ENCODE measurements around the gene TPH2. TPM values are rescaled to one million over a fixed set of nuclear protein-coding genes. Genes with fewer than 3 reads are reported as not detected.
A peak's percentile ranks its signal among the peaks of the same experiment; 100 is the strongest.

The TPH2 gene
- not detected in 2 replicates for total RNA-seq (2014; rRNA removed; shearing (Covaris generic))
- not detected in 2 replicates for polyA plus RNA-seq (2016; fragmentation: Nextera tagmentation; extraction: Ambion mirVana)

DNA sequence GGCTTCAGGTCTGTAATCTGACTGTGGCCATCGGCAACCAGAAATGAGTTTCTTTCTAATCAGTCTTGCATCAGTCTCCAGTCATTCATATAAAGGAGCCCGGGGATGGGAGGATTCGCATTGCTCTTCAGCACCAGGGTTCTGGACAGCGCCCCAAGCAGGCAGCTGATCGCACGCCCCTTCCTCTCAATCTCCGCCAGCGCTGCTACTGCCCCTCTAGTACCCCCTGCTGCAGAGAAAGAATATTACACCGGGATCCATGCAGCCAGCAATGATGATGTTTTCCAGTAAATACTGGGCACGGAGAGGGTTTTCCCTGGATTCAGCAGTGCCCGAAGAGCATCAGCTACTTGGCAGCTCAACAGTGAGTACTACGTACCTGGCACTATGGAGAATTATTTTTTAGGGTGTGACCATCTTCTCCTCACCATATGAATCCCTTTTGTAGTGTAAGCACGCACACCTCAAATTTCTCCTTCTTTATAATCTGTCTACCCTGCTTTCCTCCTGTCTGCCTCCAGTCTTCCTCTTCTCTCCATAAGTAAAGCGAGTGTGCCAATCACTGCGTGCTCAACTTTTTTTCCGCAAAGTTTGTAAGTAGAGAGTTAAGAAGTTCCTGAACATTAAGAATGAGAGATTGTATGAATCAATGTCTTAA, at the start of gene TPH2:
Gene TPH2 (plus strand): TSS at position 118 of the 658 bp plus-strand sequence. CDS start 142 bp downstream, at position 260.
- TF ChIP-seq EZH2phosphoT487 (IDR thresholded peaks at IDR 0.05; ENCODE audit: insufficient read depth, low read depth) (no peak), EZH2 (IDR thresholded peaks at IDR 0.05; ENCODE audit: insufficient read depth, poor library complexity, severe bottlenecking) (no peak)
- peak; percentile 67 for DNase-seq
- H3K27me3 ChIP-seq (replicated peaks; ENCODE audit: insufficient read depth) = peaks cover 17% of the 10 kb centered on the region; the same call in 1 of the 2 replicates
- in situ Hi-C loops (cut with MboI) = no loop called here
- no peak within 1 kb of the TSS for H3K9ac ChIP-seq
- H4K20me1 ChIP-seq (ENCODE audit: insufficient read depth) = no peaks in the 10 kb centered on the region
- H3K27ac ChIP-seq = no peak within 1 kb of the TSS
- H3K36me3 ChIP-seq (ENCODE audit: low read depth) = no peaks in the 10 kb centered on the region
- H3K9me3 ChIP-seq (ENCODE audit: low read depth) = no peaks in the 10 kb centered on the region
- H3K79me2 ChIP-seq (ENCODE audit: insufficient read depth) = no peaks in the 10 kb centered on the region
- H3K4me1 ChIP-seq (ENCODE audit: insufficient read depth) = no peaks in the 10 kb centered on the region; the same call in 1 of the 2 replicates
- 15 to 16% methylated on average over 16 of the region's 16 CpGs for WGBS, 2 experiments (ENCODE audit: low coverage in 1 of 2, low lambda C conversion rate in 2 of 2, missing lambda C conversion rate in 2 of 2)
- H3K4me2 ChIP-seq (ENCODE audit: unreplicated experiment) = peak within 1 kb of the TSS; percentile 1
- no peak within 1 kb of the TSS for H3K4me3 ChIP-seq
- H3F3A ChIP-seq (ENCODE audit: insufficient read depth) = no peaks in the 10 kb centered on the region
- H2AFZ ChIP-seq = no peak within 1 kb of the TSS
- no peaks in the 10 kb centered on the region for H3K9me2 ChIP-seq (ENCODE audit: insufficient read depth)

DNA sequence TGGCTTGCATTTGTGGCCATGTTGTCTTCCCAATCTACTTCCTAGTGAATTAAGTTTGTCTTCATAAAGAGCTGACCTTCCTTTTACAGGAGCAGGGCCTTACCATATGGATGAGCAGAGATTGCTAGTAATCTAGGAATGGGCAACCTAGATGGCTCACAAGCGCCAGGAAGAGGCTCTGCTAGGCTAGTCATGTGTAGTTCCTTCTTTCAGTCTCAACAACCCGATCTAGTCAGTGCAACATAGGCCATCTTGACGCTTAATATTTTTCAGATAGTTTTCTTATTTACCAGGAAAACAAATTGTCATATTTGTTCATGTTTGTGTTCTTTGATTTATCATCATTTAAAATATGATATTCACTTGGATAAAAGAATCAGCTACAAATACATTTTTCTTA, 48.2 kb upstream of the TPH2 start:
- H2AFZ ChIP-seq = no peak overlapping the region
- in situ Hi-C loops (cut with MboI) = no loop called here

DNA sequence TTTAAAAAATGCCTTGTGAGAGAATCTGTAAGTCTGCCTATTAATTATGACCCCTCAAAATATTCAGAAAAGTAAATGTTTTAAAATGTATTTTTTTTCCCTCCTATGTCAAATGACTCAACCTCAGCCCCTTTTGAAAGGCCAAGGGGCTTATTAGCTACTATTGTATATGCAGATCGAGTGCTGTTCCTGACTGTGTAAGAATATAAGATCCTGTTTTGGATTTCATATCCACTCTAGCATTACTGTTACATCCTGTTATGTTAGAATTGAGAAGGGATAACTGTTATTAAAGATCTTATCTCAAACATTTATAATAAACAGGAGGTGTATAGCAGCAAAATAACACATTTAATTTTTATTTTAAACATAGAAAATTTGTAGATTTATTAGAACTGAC, 46.6 kb upstream of the TPH2 start:
- Histone ChIP-seq H3K4me2 (ENCODE audit: unreplicated experiment) (no peak overlapping the region), H3K79me2 (ENCODE audit: insufficient read depth) (peaks cover 30% of the 10 kb centered on the region; the same call in 1 of the 2 replicates), H3K9me3 (ENCODE audit: low read depth) (no peaks in the 10 kb centered on the region), H3K27ac (no peak overlapping the region), H3K36me3 (ENCODE audit: low read depth) (peaks cover 33% of the 10 kb centered on the region), H4K20me1 (ENCODE audit: insufficient read depth) (no peaks in the 10 kb centered on the region), H3K4me1 (ENCODE audit: insufficient read depth) (peaks cover 9% of the 10 kb centered on the region; the same call in 1 of the 2 replicates), H3K4me3 (no peak overlapping the region), H3K9me2 (ENCODE audit: insufficient read depth) (no peaks in the 10 kb centered on the region), H3K27me3 (replicated peaks; ENCODE audit: insufficient read depth) (no peaks in the 10 kb centered on the region), H3K9ac (no peak overlapping the region), H3F3A (ENCODE audit: insufficient read depth) (no peaks in the 10 kb centered on the region), H2AFZ (no peak overlapping the region)
- in situ Hi-C loops (cut with MboI) = no loop called here
- DNase-seq = no peak
- TF ChIP-seq EZH2phosphoT487 (IDR thresholded peaks at IDR 0.05; ENCODE audit: insufficient read depth, low read depth) (no peak), EZH2 (IDR thresholded peaks at IDR 0.05; ENCODE audit: insufficient read depth, poor library complexity, severe bottlenecking) (no peak)
- WGBS, 2 experiments (ENCODE audit: low coverage in 1 of 2, low lambda C conversion rate in 2 of 2, missing lambda C conversion rate in 2 of 2) = 98 to 100% methylated on average over 1 of the region's 1 CpG

More for the DNA sequence above, 48.2 kb upstream of the TPH2 start:
- Histone ChIP-seq H3K4me1 (ENCODE audit: insufficient read depth) (peaks cover 9% of the 10 kb centered on the region; the same call in 1 of the 2 replicates), H3K36me3 (ENCODE audit: low read depth) (peaks cover 26% of the 10 kb centered on the region), H3K27ac (no peak overlapping the region), H3K27me3 (replicated peaks; ENCODE audit: insufficient read depth) (no peaks in the 10 kb centered on the region), H4K20me1 (ENCODE audit: insufficient read depth) (no peaks in the 10 kb centered on the region), H3K79me2 (ENCODE audit: insufficient read depth) (peaks cover 30% of the 10 kb centered on the region; the same call in 1 of the 2 replicates), H3K9ac (no peak overlapping the region), H3K4me2 (ENCODE audit: unreplicated experiment) (no peak overlapping the region), H3F3A (ENCODE audit: insufficient read depth) (no peaks in the 10 kb centered on the region), H3K9me3 (ENCODE audit: low read depth) (no peaks in the 10 kb centered on the region), H3K9me2 (ENCODE audit: insufficient read depth) (no peaks in the 10 kb centered on the region), H3K4me3 (no peak overlapping the region)
- TF ChIP-seq EZH2phosphoT487 (IDR thresholded peaks at IDR 0.05; ENCODE audit: insufficient read depth, low read depth) (no peak), EZH2 (IDR thresholded peaks at IDR 0.05; ENCODE audit: insufficient read depth, poor library complexity, severe bottlenecking) (no peak)
- 96 to 97% methylated on average over 3 of the region's 3 CpGs for WGBS, 2 experiments (ENCODE audit: low coverage in 1 of 2, low lambda C conversion rate in 2 of 2, missing lambda C conversion rate in 2 of 2)
- no peak for DNase-seq

DNA sequence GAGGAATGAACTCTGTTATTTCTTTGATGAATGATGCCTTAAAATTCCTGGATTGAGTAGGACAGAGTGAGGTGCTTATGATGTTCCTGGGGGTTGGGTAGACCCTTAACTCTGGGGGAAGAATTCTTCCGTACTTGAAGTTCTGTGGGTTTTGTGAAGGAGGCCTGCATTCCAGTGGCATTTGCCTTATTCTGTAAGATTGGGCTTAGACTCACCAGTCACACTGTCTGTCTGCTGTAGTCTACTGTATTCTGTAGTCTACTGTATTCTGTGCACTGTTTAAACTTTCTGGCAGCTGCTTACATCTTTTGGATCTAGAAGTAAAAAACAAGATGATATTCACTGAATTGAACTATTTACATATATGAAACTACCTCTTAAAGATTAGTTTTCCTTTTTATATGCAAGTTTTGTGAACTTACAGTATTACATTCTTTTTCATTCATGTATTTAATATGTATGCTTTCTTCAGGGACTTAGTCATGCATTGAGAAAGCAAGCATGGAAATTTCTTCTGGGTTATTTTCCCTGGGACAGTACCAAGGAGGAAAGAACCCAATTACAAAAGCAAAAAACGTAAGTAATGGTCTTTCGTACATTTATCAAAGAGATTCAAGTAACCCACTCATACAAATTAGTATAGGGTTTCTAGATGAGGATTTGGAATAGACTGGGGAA, 42.3 kb upstream of the TPH2 start:
- H3K4me2 ChIP-seq (ENCODE audit: unreplicated experiment) = no peak overlapping the region
- peaks cover 15% of the 10 kb centered on the region; the same call in 1 of the 2 replicates for H3K79me2 ChIP-seq (ENCODE audit: insufficient read depth)
- H3K36me3 ChIP-seq (ENCODE audit: low read depth) = peaks cover 35% of the 10 kb centered on the region
- DNase-seq = no peak
- no peak overlapping the region for H3K4me3 ChIP-seq
- H3K9me3 ChIP-seq (ENCODE audit: low read depth) = no peaks in the 10 kb centered on the region
- 97 to 99% methylated on average over 3 of the region's 3 CpGs for WGBS, 2 experiments (ENCODE audit: low coverage in 1 of 2, low lambda C conversion rate in 2 of 2, missing lambda C conversion rate in 2 of 2)
- H3K9ac ChIP-seq = no peak overlapping the region
- no peak overlapping the region for H3K27ac ChIP-seq
- H3K9me2 ChIP-seq (ENCODE audit: insufficient read depth) = no peaks in the 10 kb centered on the region
- H4K20me1 ChIP-seq (ENCODE audit: insufficient read depth) = no peaks in the 10 kb centered on the region
- TF ChIP-seq EZH2phosphoT487 (IDR thresholded peaks at IDR 0.05; ENCODE audit: insufficient read depth, low read depth) = no peak
- no peak for TF ChIP-seq EZH2 (IDR thresholded peaks at IDR 0.05; ENCODE audit: insufficient read depth, poor library complexity, severe bottlenecking)
- H2AFZ ChIP-seq = no peak overlapping the region
- peaks cover 9% of the 10 kb centered on the region; the same call in 1 of the 2 replicates for H3K4me1 ChIP-seq (ENCODE audit: insufficient read depth)
- in situ Hi-C loops (cut with MboI) = no loop called here
- H3F3A ChIP-seq (ENCODE audit: insufficient read depth) = 0 out of 2 replicates have a peak, but pooled peaks cover 5% of the 10 kb centered on the region
- no peaks in the 10 kb centered on the region for H3K27me3 ChIP-seq (replicated peaks; ENCODE audit: insufficient read depth)
